Stimulated activated CD4-positive, alpha-beta T cell treated with anti-CD3 and anti-CD28 coated beads, Interleukin-12 subunit alpha, Interleukin-12 subunit beta, amount 100 ng/mL, for 24 hours (primary cell): ENCODE data around the gene ZNF385B.
"Not testable (repeated sequence)": the region's sequence is repeated elsewhere in the genome, so short reads cannot be mapped to it uniquely, and the experiment has no call there.

Source experiments
- DNase-seq, 2 experiments: peaks; one replicate each; pipeline ENCODE4 v3.0.0-alpha.2; 2020; ENCODE audit warnings: low read depth in 2 of 2

ZNF385B gene

GRCh38 chr2:179487010-179487731, 374.2 kb downstream of the ZNF385B start:
- no peak for DNase-seq

GRCh38 chr2:179483131-179483530, 378.3 kb downstream of the ZNF385B start:
- DNase-seq: no peak

GRCh38 chr2:179479947-179480346, 381.5 kb downstream of the ZNF385B start:
- no peak for DNase-seq

- no peak for DNase-seq
These were observed 382.6 kb downstream of the ZNF385B start for GRCh38 chr2:179478771-179479170.

GRCh38 chr2:179470992-179471391, 390.4 kb downstream of the ZNF385B start:
- no peak for DNase-seq

- DNase-seq: no peak
These were observed 391.3 kb downstream of the ZNF385B start for GRCh38 chr2:179470089-179470488.

GRCh38 chr2:179467960-179468359, 393.5 kb downstream of the ZNF385B start:
- DNase-seq: no peak

- DNase-seq: no peak
These were observed 394.3 kb downstream of the ZNF385B start for GRCh38 chr2:179467111-179467510.

GRCh38 chr2:179461420-179461819, 400.0 kb downstream of the ZNF385B start:
- DNase-seq: no peak

GRCh38 chr2:179460181-179460929, 401.1 kb downstream of the ZNF385B start:
- DNase-seq: no peak

- DNase-seq: not testable (repeated sequence)
These were observed 403.3 kb downstream of the ZNF385B start for GRCh38 chr2:179458113-179458512.

GRCh38 chr2:179455824-179456223, 405.6 kb downstream of the ZNF385B start:
- DNase-seq: no peak

- no peak for DNase-seq
These were observed 406.3 kb downstream of the ZNF385B start for GRCh38 chr2:179455172-179455524.

GRCh38 chr2:179454443-179455171, 406.8 kb downstream of the ZNF385B start:
- no peak for DNase-seq

GRCh38 chr2:179449010-179449409, 412.4 kb downstream of the ZNF385B start:
- no peak for DNase-seq

- no peak for DNase-seq
These were observed 413.5 kb downstream of the ZNF385B start for GRCh38 chr2:179447839-179448447.

GRCh38 chr2:179447421-179447820, 414.0 kb downstream of the ZNF385B start:
- no peak for DNase-seq

- DNase-seq: no peak
These were observed 414.8 kb downstream of the ZNF385B start for GRCh38 chr2:179446476-179447141.

- DNase-seq: no peak
These were observed 417.4 kb downstream of the ZNF385B start for GRCh38 chr2:179444056-179444455.

GRCh38 chr2:179443180-179443579, 418.2 kb downstream of the ZNF385B start:
- no peak for DNase-seq

GRCh38 chr2:179442206-179442605, 419.2 kb downstream of the ZNF385B start:
- DNase-seq: no peak

GRCh38 chr2:179441551-179441950, 419.9 kb downstream of the ZNF385B start:
- DNase-seq: no peak
